GM12874 (cell line): ENCODE data around the gene ASMTL.

ENCODE experiments used
- CTCF ChIP-seq: IDR thresholded peaks from 2 replicates; pipeline ENCODE4 v1.5.1; 2011; ENCODE audit warnings: low read depth, mild to moderate bottlenecking, control low read depth, low read length, moderate library complexity; ENCODE audit not compliant: insufficient read depth

ASMTL gene

GRCh38 chrX:1434871-1435240 is 17.9 kb downstream of the ASMTL start:
- no peak for TF ChIP-seq CTCF

- no peak for TF ChIP-seq CTCF
Observed at GRCh38 chrX:1433646-1434357, 18.9 kb downstream of the ASMTL start.

GRCh38 chrX:1430451-1430850 is 22.3 kb downstream of the ASMTL start:
- no peak for TF ChIP-seq CTCF

- TF ChIP-seq CTCF = no peak
Observed at GRCh38 chrX:1427756-1428155, 25.0 kb downstream of the ASMTL start.

- TF ChIP-seq CTCF = no peak
Observed at GRCh38 chrX:1425381-1425780, 27.3 kb downstream of the ASMTL start.

- TF ChIP-seq CTCF = no peak
Observed at GRCh38 chrX:1424147-1424851, 28.4 kb downstream of the ASMTL start.

- TF ChIP-seq CTCF = no peak
Observed at GRCh38 chrX:1423215-1423614, 29.5 kb downstream of the ASMTL start.
